Stimulated activated CD8-positive, alpha-beta memory T cell treated with anti-CD3 and anti-CD28 coated beads, Interleukin-12 subunit alpha, Interleukin-12 subunit beta, amount 100 ng/mL, for 24 hours (primary cell): ENCODE measurements around the gene SNX1.

Experiments
- DNase-seq: peaks from one replicate; pipeline ENCODE4 v3.0.0-alpha.2; 2020; ENCODE audit errors: extremely low read depth

SNX1 gene

GRCh38 chr15:64146520-64146884 is 50.7 kb downstream of the SNX1 start:
- no peak for DNase-seq

GRCh38 chr15:64146885-64147681 is 51.3 kb downstream of the SNX1 start:
- no peak for DNase-seq

DNA sequence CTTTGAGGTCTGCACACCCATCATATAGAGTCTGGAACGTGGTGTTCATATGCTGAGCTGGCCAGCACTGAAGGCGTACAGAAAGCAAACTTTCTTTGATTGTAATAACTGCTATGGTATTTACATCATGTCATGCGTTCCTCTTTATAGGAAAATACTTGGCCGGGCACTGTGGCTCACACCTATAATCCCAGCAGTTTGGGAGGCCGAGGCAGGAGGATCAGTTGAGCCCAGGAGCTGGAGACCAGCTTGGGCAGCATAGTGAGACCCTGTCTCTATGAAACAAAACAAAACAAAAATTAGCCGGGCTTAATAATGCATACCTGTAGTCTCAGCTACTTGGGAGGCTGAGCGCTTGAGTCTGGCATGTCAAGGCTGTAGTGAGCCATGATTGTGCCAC is 52.4 kb downstream of the SNX1 start:
- DNase-seq = no peak

GRCh38 chr15:64148581-64148980 is 52.8 kb downstream of the SNX1 start:
- no peak for DNase-seq

DNA sequence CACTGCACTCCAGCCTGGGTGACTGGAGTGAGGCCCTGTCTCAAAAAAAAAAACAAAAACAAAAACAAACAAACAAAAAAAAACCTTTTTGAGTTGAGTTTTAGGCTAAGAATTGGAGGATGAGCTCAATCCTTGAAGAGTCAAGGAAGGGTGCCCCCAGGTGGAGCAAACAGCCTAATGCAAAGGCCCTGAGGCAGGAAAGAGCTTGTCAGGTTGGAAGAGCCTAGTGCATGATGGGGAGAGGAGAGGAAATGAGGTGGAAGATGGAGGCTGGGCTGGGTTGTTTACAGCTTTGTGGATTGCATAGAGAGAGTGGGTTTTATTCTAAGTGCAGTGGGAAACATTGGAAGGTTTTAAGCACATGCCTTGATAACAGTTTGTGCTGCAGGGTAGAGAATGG is 53.6 kb downstream of the SNX1 start:
- no peak for DNase-seq

GRCh38 chr15:64149893-64150578 is 54.3 kb downstream of the SNX1 start:
- DNase-seq = no peak

- DNase-seq = no peak
Measured at GRCh38 chr15:64151727-64152506, 56.1 kb downstream of the SNX1 start, which contains the start of gene SNX22. SNX22 (plus strand) TSS chr15:64151731; CDS start chr15:64151776, 45 bp downstream.

- no peak for DNase-seq
Measured at GRCh38 chr15:64152507-64153387, 57.0 kb downstream of the SNX1 start.

GRCh38 chr15:64153480-64154367 is 57.9 kb downstream of the SNX1 start:
- DNase-seq = peak; percentile 71

DNA sequence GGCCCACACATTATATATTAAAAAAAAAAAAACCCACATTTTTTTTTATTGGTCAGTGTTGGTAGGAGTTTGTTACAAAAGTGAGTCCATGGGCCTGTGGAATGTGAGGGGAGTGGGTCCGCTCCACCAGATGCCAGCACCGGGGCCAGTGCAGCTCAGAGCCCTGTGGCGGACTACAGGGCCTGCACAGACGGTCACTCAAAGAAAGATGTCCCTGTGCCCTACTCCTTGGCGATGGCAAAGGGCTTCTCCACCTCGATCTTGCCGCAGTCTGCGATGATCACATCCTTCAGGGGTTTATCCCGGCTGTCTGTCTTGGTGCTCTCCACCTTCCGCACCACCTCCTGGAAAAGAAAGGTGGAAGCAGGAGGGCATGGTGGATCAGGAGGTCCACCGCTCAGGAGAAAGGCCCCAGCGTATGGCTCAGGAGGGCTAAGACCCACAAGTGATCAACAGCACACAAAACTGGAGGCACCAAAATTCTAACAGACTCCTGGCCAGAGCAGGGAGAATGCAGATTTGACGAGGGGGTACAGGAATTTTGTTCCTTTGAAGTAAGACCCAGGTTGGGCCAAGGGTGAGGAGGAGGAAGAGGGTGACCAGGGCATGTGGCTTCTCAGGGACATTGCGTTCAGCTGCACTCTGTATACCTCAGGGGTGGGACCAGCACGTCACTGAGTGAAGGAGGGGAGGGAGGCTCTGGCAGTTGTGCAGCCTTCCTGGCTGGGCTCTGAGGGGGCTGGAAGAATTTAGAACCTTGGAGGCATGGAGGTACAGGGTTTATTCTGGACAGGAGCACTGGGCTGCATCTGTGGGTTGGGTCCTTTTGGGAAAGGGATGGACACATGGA is 60.2 kb downstream of the SNX1 start:
- no peak for DNase-seq

DNA sequence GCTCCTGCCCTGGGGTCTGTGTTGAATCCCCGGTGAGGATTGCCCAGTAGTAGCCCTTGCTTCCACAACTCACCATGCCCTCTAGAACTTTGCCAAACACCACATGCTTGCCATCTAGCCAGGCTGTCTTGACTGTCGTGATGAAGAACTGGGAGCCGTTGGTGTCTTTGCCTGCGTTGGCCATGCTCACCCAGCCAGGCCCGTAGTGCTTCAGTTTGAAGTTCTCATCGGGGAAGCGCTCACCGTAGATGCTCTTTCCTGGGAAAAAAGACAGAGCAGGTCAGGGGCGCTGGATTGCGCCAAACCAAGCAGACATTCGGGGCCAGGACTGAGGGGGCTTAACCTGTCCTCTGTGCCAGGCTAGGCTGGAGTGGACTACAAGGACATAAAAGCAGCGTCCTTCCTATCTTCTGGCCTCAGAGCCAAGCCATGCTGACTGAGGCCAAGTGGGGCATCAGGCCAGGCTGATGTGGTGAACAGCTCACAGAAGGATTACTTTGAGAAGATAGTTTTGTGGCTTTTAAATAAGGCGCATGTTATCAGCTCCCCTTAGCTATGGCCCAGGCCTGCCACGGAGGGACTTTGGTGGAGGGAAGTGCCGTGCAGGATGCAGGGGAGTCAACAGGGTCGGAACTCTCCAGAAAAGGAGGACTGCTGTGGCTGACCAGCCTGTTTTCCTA is 61.0 kb downstream of the SNX1 start:
- no peak for DNase-seq

GRCh38 chr15:64157599-64158125 is 61.9 kb downstream of the SNX1 start:
- DNase-seq = no peak

DNA sequence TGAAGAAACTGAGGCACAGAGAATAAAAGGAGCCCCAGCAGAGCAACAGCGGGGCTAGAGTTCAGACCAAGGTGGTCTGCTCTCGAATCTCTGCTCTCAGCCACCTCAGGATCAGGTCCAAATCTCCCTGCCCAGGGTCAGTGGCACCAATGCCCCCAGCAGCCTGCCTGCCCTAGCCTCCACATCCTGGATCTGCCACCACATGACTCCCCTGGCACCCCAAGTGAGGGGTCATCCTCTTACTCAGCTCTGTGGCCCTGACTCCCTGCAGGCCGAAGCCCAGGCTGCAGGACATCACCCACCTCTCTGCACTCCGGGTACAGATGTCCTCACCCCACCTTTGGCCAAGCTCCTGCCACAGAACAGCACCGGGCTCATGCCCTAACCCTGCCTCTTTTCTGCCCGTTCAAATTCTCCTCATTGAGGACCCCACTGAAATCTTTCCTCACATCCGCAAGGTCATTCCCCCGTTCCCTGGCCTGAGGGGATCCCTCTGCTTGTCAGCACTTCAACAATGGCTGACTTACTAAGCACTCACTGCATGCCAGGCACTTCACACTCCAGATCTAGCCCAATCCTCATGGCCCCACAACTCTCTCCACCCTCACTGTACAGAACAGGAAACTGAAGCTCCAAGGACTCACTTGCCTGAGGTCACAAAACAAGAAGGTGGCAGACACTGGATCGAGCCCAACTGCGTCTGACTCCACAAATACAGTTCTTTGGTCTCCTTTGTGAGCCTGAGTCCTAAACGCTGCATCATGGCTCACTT is 62.8 kb downstream of the SNX1 start:
- no peak for DNase-seq

DNA sequence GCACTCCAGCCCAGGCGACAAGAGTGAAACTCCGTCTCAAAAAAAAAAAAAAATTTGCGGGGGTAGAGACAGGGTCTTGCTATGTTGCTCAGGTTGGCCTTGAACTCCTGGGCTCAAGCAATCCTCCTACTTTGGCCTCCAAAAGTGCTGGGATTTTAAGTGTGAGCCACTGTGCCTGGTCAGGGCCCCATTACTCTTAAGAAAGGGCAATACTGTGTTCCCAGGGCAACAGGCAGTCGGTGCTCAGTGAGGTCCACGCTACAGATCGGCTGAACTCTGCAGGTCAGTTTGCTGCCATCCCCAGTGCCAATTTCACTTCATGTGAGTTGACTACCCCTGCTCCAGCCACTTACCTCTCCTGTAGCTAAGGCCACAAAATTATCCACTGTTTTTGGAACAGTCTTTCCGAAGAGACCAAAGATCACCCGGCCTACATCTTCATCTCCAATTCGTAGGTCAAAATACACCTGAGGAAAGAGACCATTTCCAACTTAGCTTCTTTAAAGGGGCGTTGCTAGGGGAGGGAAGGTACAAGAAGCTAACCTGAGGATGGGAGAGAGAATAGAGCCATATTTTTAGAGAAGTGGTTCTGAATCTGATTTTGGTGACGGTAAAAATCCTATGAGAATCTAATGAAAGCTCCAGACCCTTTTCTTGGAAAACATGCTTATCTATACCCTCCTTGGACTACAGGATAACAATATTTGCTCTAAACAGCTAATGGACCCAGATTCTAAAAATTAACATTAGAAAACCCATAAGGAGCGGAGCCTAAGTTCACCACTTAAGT is 66.1 kb downstream of the SNX1 start:
- no peak for DNase-seq

GRCh38 chr15:64162478-64162868 is 66.7 kb downstream of the SNX1 start:
- no peak for DNase-seq

GRCh38 chr15:64162869-64163658 is 67.3 kb downstream of the SNX1 start, which contains the start of gene PPIB:
PPIB (minus strand) TSS chr15:64163022; CDS start chr15:64162986, 36 bp downstream.
- peak; percentile 95 for DNase-seq
